ENCODE data around the gene ADAMTSL1. TPM values are rescaled to one million over a fixed set of nuclear protein-coding genes. Genes with fewer than 3 reads are reported as not detected.
A peak's percentile ranks its signal among the peaks of the same experiment; 100 is the strongest.

Gene ADAMTSL1
- polyA plus RNA-seq, 3 donors: 12.1 to 18.2 (median 14.2) TPM

DNA sequence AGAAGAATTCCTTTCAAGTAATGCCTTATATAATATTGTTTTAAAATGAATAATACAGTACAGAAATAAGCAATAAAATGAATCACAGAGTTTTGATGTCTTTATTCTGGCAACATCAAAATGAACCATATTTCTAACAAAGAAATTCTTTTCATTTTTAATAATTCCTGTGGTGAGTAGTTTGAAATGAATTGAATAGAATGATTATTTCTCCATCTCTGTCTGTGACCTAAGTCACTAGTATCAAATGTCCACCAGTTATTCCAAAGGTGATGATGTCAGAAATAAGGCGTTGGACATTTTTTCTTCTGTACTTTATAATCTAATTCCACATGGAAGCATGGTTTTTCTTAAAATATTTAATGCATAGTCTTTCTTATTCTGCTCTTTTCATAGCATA is 106.2 kb downstream of the ADAMTSL1 start:
- no peak for DNase-seq (ENCODE audit: extremely low read depth in 1 of 11, low read depth in 9 of 11, low spot score in 4 of 11)

- DNase-seq (ENCODE audit: extremely low read depth in 1 of 11, low read depth in 9 of 11, low spot score in 4 of 11): no peak
These were observed 112.0 kb downstream of the ADAMTSL1 start for GRCh38 chr9:18585996-18586395.

DNA sequence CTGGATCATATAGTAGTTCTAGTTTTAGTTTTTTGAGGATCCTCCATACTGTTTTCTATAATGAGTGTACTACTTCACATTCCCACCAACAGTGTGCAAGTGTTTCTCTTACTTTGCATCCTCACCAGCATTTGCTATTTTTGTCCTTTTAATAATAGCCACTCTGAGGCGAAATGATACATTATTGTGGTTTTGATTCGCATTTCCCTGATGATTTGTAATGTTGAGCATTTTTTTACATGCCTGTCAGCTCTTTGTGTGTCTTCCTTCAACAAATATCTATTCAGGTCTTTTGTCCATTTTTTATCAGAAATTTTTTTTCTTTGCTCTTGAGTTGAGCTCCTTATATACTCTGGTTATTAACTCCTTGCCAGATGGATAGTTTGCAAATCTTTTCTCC is 114.0 kb downstream of the ADAMTSL1 start:
- DNase-seq (ENCODE audit: extremely low read depth in 1 of 11, low read depth in 9 of 11, low spot score in 4 of 11): no peak

GRCh38 chr9:18591261-18591660 is 117.3 kb downstream of the ADAMTSL1 start:
- DNase-seq (ENCODE audit: extremely low read depth in 1 of 11, low read depth in 9 of 11, low spot score in 4 of 11): no peak

- no peak for DNase-seq (ENCODE audit: extremely low read depth in 1 of 11, low read depth in 9 of 11, low spot score in 4 of 11)
These were observed 120.9 kb downstream of the ADAMTSL1 start for GRCh38 chr9:18594837-18595236.

DNA sequence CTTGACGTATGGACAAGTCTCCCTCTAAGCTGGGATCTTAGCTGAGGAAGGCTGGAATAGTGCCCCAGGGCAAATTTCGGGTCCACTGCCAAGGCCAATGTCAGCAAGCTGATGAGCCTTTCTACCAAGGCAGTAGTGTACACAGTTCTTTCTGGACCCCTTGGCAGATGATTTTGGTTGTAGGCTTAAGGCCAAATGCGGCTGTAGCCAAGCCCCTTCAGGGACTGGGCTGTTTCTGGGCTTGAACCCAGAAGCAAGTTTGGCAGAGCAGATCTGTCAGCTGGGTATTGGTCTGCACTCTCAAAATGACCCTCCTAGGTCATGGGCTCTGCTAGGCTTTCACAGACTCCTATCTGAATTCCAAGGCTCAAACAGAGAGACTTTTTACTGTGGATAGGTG is 121.6 kb downstream of the ADAMTSL1 start:
- no peak for DNase-seq (ENCODE audit: extremely low read depth in 1 of 11, low read depth in 9 of 11, low spot score in 4 of 11)

DNA sequence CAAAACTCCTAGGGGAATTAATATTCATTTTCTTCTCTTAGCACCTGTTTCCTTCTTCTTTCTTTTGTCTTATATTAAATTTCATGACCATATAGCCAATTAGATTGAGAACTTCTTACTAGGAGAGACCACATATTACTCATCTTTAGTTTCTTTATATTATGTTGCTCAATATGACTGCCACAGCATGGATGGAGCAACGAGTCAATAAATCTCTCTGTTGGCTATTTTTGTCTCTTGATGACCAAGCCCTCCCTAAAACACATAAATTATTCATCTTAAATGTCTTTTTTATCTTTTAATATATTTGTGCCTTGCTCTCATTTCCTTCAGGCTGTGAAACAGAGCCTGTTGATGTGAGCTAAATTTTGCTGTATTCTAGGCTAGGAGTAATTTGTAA is 123.0 kb downstream of the ADAMTSL1 start:
- DNase-seq (ENCODE audit: extremely low read depth in 1 of 11, low read depth in 9 of 11, low spot score in 4 of 11): no peak

- no peak for DNase-seq (ENCODE audit: extremely low read depth in 1 of 11, low read depth in 9 of 11, low spot score in 4 of 11)
These were observed 125.0 kb downstream of the ADAMTSL1 start for GRCh38 chr9:18598969-18599368.

GRCh38 chr9:18601026-18601425 is 127.1 kb downstream of the ADAMTSL1 start:
- DNase-seq (ENCODE audit: extremely low read depth in 1 of 11, low read depth in 9 of 11, low spot score in 4 of 11): no peak

- DNase-seq (ENCODE audit: extremely low read depth in 1 of 11, low read depth in 9 of 11, low spot score in 4 of 11): no peak
These were observed 128.0 kb downstream of the ADAMTSL1 start for GRCh38 chr9:18601956-18602355.

DNA sequence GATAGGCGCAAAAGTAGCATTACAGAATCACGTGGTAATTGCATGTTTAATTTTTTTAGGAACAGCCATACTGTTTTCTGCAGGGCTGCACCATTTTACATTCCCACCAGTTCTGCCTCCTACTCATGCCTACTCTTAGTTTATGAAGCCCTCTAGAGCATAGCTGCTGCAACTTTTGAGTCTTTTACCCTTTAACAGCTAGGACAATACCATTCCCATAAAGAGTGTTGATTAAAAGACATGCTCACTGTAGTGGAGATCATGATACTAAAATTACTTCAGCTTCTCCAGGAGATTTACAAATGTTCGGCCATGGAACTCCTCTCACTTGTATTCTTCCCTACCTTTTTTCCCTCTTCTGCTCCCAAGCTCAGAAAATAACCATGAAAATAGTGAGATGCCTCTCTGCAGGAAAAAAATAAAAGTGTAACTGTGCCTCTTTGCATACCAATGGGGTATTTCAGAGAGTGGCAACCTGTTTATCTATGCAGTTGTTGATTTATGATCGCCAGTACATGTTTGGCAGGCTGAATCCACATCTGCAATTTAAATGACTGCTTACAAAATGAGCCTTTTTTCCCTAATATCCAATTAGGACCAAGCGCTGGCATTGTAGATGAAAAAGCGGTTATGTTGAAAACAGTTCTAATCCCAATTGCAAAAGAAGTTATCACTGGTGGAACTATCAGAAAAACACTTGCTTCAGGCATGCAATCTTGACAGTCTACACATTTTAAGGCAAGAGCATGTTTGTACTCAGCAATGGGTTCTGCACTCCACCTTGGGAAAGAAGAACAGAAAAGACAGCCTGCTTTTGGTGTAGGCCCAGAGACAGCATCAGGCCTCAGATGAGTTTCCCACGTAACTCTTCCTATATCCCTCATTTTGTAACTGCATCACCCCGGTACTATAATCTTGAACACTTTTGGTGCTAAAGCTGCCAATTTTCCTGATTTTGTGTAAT is 131.1 kb downstream of the ADAMTSL1 start:
- no peak for DNase-seq (ENCODE audit: extremely low read depth in 1 of 11, low read depth in 9 of 11, low spot score in 4 of 11)

GRCh38 chr9:18605766-18606180 is 131.8 kb downstream of the ADAMTSL1 start:
- no peak for DNase-seq (ENCODE audit: extremely low read depth in 1 of 11, low read depth in 9 of 11, low spot score in 4 of 11)

DNA sequence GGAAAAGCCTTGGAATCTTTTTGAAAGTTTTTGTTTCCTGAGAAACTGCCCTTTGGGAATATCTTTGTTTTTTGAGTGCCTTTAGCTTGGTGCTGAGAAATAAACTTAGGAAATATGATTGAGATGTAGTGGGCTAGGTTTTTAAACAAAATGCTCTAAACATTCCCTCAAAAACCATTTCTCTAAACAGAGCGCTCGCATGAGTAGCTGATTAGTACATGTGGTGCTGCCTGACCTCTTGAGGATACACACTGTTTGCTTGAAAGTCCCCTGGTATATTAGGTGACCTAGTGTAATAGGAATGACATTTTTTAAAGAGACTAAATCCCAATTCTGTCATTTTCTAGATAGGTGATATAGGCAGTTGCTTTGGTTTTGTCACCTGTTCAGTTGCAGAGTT is 132.3 kb downstream of the ADAMTSL1 start:
- no peak for DNase-seq (ENCODE audit: extremely low read depth in 1 of 11, low read depth in 9 of 11, low spot score in 4 of 11)

DNA sequence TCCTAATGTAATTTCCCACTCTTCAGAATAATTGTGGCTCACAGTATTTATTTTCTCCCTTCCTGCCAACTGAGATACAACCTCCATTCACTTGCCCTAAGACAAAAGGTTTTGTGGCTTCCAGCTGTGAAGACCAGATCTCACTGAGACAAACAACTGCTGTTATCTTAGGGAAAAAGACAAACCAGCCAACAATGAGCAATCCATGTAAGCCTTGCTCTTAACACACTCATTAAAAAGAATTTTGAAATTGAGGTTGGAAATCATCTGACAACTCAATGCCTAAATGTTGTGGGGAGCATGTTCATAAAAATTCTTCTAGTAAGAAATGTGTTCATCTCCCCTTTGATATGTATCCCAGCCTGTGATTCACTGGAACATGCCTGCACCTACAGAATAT is 132.9 kb downstream of the ADAMTSL1 start:
- DNase-seq (ENCODE audit: extremely low read depth in 1 of 11, low read depth in 9 of 11, low spot score in 4 of 11): no peak

GRCh38 chr9:18608371-18608770 is 134.4 kb downstream of the ADAMTSL1 start:
- DNase-seq (ENCODE audit: extremely low read depth in 1 of 11, low read depth in 9 of 11, low spot score in 4 of 11): no peak

- DNase-seq (ENCODE audit: extremely low read depth in 1 of 11, low read depth in 9 of 11, low spot score in 4 of 11): no peak
These were observed 137.0 kb downstream of the ADAMTSL1 start for GRCh38 chr9:18610956-18611355.

DNA sequence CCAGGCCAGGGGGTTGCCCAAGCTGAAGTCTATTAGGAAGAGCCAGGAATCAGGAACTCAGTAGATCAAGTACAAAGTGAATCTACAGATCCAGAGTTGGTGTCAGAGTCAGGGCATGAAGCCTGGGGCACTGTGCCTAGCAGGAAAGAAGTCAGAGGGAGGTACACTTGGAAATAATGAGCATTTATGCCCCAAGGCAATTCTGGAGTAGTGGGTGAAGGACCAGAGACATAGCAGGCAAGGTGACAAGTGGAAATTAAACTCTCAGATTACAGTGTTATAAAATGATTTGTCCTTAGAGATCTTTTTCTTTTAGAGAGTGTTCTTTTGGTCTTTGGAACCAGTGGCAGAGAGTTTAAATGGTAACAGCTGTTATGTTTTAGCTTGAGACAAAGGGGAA is 138.0 kb downstream of the ADAMTSL1 start:
- DNase-seq (ENCODE audit: extremely low read depth in 1 of 11, low read depth in 9 of 11, low spot score in 4 of 11): peak in 1 of 11 donors; percentile 8

DNA sequence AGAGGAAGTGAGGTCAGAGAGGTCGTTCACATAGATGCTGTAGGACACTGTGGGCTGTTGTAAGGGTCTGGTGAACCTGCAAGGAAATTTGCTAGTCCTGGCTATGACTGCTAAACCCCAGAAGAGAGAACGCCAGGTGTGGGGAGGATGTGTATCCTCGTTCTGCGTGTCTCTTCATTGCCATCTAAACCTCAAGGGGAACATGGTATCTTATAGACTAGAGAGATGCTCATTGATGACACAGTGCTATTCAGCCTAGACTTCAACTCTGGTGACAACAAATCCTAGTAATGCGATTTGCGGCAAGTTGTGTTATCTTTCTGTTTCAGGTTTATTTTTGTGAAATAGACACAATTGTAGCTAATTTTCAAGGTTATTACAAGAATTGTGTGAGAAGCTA is 140.2 kb downstream of the ADAMTSL1 start:
- DNase-seq (ENCODE audit: extremely low read depth in 1 of 11, low read depth in 9 of 11, low spot score in 4 of 11): no peak

DNA sequence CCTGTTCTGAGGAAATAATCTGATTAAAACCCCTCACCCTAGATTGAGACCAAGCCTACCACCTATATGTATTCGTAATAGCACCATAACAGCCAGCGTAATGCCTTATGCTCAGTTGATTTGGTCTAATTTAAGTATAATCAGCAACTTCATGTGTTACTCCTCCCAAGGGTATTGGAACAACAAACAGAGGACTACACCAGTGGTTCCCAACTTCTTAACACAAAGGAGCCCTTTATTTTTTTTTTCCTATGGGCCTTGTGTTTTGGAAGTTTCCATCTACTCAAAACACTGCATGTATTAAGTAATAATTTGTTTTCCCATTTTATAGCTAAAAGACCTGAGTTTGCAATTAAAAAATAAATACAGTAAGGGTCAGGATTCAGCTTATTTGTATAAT is 140.7 kb downstream of the ADAMTSL1 start:
- DNase-seq (ENCODE audit: extremely low read depth in 1 of 11, low read depth in 9 of 11, low spot score in 4 of 11): no peak

GRCh38 chr9:18616976-18617375 is 143.0 kb downstream of the ADAMTSL1 start:
- no peak for DNase-seq (ENCODE audit: extremely low read depth in 1 of 11, low read depth in 9 of 11, low spot score in 4 of 11)

DNA sequence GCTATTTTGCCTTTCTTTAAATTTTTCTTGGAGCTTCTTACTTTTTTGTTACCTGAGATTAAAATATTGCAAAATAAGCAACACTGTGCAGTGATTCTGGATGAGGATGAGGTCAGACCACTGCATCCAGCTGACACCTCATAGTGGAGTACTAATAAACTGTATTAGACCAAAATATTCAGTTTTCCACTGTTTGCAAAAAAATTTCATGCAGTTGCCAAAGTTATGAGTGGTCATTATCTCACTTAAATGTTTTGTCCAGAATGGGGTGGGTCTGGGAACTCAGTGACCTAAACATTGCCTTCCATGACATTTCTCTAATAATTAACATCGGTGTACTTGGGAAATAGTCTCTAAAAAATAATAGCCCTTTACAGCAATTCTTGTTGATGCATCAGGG is 143.8 kb downstream of the ADAMTSL1 start:
- no peak for DNase-seq (ENCODE audit: extremely low read depth in 1 of 11, low read depth in 9 of 11, low spot score in 4 of 11)
